GM13976 (cell line): ENCODE measurements around the gene DDX49.

ENCODE experiments used
- DNase-seq: peaks from one replicate; pipeline ENCODE4 v3.0.0; 2012; ENCODE audit warnings: low spot score
- CTCF ChIP-seq: IDR thresholded peaks from 2 replicates; pipeline ENCODE4 v1.5.1; 2012; ENCODE audit warnings: borderline replicate concordance, mild to moderate bottlenecking; ENCODE audit not compliant: insufficient read depth; ENCODE audit errors: extremely low read depth, missing control alignments, control extremely low read depth
- in situ Hi-C: fragments of 300-500 bp; cut with MboI; formaldehyde crosslinking; loops from one replicate; pipeline ENCODE4 v1.12.0; 2022; ENCODE audit warnings: low sequenced_read_pairs, mixed read lengths, inconsistent platforms; ENCODE audit not compliant: unreplicated experiment

The DDX49 gene

GRCh38 chr19:18905058-18905456, 14.5 kb upstream of the DDX49 start:
- no peak for DNase-seq
- no peak for TF ChIP-seq CTCF
- in situ Hi-C loops: no loop called here

DNA sequence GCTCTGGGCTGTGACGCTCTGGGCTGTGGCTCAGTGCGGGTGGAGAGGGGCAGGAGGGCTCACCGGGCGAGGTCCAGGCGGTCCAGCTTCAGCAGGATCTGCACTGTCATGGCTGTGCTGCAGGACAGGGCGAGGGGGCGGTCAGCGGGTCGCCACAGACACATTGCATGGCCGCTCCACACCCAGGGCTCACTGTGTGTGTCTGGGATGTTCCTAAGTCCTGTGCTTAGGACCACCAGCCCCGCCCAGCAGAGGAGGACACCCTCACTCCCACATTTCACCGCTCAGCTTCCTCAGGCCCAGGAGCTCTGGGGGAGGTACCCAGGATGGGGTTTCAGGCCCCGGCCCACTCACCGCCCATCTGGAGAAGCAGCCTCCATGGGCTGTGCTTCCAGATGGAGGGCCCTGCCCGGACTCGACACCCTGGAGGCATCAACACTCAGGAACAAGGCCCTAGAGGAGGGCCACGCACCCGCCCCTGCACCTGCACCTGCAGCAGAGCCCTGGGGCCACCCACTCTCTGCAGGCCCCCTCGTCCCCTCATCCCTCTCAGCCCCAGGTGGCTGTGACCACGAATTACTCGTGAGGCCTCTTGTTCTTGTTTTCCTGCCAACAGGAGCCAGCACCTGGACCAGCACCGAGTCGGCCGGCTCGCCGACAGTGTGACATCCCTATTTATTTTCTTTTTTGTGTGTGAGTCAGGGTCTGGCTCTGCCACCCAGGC, 13.8 kb upstream of the DDX49 start:
- no peak for TF ChIP-seq CTCF
- no peak for DNase-seq
- in situ Hi-C loops: no loop called here

DNA sequence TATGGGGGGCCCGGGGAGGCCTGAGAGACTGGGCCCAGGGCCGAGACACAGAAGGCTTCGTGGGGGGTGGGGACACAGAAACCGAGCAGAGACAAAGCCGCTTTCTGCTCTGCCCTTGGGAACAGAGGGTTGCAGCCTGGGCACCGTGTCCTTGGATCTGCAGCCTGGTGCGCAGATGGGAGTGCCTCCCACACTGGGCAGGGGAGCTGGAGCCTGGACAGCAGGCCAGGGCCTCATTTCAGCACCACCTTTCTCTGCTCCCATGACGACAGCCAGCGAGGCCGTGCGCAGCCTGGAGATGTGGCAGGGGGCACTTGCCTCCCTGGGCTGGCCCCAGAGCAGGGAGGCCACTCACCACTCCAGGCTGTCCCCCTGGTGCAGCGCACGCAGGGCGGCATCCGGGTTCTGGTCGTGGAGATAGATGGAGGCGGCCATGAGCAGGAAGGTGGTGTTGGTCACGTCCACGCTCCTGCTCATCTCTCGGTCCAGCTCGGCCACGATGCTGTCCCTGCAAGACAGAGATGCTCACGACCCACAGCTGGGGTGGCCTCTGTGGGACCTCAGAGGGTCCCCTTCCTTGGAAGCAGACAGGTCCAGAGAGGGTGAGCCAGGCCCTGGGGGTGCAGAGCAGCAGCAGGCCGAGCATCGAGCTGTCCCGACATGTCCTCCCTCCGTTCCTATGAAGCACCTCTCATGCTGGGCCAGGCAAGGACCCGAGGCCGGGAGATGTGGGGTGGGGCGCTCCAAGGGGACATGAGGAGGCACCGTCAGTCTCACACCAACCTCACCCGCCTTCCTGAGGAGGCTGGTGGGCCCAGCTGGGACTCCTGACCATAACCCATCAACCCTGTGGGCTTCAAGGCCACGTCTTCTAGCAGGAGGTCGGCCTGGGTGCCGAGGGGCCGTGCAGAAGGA, 12.7 kb upstream of the DDX49 start:
- no peak for DNase-seq
- in situ Hi-C loops: no loop called here

DNA sequence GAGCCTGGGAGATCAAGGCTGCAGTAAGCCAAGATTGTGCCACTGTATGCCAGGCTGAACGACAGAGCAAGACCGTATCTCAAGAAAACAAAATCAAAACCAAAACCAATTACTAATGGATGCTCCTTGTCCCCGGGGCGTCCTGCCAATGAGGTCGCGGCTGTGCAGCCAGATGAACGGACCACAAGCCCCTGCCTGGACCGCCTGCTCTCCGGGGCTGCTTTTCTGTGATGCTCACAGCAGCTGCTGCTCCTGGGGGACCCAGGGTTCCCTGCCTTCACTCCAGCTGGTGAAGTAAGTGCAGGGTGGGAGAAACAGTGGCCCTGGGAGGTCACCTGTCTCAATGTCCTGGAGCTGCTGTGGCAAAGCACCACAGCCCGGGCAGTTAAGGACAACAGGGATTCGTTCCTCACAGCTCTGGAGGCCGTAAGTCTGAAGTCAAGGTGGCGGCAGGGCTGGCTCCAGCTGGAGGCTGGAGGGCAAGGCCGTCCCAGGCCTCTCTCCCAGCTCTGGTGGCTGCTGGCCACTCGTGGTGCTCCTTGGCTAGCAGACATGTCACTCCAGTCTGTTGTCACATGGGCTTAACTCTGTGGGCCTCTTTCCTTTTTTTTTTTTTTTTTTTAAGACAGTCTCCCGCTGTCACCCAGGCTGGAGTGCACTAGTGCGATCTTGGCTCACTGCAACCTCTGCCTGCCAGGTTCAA, 10.4 kb upstream of the DDX49 start:
- in situ Hi-C loops: no loop called here
- no peak for DNase-seq
- TF ChIP-seq CTCF: no peak

More for the DNA sequence above, 12.7 kb upstream of the DDX49 start:
- no peak for TF ChIP-seq CTCF

DNA sequence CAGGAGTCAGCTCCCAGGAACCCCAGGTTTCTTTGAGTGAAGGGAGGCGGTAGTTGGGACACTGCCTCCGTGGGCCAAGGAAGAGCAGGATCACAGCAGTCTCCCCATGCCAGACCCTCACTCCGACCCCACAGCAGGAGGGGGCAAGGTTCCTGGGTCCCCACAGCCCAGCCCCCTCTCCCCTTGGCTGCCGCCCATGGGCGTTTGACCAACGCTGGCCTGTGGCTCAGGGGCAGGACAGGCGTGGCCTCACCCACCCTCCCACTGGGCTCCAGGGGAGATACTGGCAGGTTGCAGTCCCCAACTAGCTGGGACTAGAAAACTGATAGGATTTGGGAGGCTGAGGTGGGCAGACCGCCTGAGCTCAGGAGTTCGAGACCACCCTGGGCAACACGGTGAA, 9.5 kb upstream of the DDX49 start:
- in situ Hi-C loops: no loop called here
- no peak for DNase-seq
- TF ChIP-seq CTCF: no peak

DNA sequence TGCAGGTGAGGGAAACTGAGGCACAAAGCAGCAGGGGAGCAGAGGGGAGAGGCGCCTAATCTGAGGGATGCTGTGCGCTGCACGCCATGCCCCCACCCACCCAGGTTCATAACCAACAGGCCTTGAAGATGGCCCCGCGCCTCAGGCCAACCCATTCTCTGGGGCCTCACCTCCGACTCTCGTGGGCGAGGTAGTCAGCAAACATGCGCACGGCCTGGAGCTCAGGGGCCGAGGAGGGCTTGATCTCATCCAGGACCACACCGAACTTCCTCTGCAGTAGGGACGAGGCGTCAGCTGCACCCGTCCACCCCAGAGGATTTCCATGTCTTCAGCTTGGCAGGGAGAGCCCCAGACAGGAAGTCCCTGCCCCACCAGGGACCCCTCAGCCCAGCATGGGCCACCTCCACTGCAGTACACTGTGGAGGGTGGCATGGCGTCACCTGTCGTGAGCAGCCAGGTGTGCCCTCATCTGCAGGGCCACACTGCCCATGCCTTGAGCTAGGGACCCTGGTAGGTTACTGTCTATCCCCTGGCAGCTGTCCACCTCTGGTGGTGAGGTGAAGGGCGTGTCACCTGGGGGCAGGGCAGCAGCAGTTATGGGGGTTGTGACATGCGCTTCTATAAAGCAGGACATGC, 8.6 kb upstream of the DDX49 start:
- DNase-seq: no peak
- TF ChIP-seq CTCF: no peak
- in situ Hi-C loops: no loop called here
